HG03060 (cell line): ENCODE measurements around the gene CD59.
A peak's percentile ranks its signal among the peaks of the same experiment; 100 is the strongest.
"Not testable (repeated sequence)": the region's sequence is repeated elsewhere in the genome, so short reads cannot be mapped to it uniquely, and the experiment has no call there.

Experiments
- ATAC-seq: cut with Tn5 transposase; IDR thresholded peaks from one replicate; pipeline ENCODE4 v1.9.1; 2021; ENCODE audit warnings: low read depth, moderate number of reproducible peaks; ENCODE audit not compliant: unreplicated experiment

Gene CD59

DNA sequence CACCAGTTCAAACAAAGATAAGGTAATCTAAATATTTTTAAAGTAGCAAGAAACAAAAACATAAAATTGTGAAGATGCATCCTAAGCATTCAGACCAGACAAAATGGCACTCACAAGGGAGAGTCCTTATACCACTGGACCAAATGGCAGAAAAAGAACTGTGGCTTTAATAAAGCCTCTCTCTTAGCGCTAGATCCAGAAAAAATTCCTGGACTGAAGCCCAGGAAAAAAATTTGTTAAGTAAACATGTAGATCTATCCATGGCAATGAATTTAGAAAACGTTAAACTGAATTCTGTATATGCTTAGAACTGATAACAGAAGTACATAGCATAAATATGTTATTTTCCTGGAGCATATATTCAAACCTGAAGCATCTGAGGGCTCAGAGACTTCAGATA lies 11.8 kb upstream of the CD59 start:
- ATAC-seq = no peak

DNA sequence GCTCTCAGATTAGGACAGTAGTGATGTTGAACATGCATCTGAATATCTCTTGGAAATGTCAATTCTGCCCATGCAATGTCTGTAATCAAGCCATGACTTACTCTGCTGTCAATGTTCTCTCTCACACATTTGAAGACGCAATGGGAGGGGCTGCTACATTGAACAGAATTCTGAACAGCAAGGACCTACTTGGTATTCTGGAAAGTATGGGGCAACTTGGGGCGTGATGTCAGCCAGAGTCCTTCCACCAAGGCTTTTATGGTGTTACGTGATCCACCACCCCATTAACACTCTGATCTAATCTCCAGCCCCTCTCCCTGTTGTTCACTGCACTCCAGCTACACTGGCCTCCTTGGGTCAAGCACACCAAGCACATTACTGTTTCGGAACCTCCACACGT lies 7.1 kb upstream of the CD59 start:
- no peak for ATAC-seq

DNA sequence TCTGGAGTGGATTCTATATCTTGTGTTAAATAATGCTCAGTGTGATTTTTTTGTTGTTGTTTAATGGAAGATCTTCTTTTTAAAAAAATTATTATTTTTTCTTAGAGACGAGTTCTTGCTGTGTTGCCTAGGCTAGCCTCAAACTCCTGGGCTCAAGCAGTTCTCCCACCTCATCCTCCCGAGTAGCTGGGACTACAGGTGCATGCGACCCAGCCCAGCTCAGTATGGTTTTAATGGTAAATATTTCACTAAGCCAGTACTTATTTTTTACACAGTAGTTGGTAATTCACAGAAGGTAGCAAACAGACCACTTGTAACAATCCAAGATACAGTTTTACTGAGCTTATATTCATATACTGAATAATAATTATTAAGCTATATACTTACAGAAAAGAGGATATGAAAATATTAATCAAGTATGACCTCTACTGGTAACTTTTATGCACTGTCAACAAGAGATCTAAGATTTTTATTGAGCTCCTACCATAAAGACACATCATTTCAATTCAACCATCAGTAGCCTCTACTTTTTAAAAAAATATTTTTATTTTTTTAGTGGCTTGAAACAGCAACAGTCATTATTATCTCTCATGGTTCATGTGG lies 6.1 kb upstream of the CD59 start:
- no peak for ATAC-seq

- no peak for ATAC-seq
Observed at GRCh38 chr11:33741806-33742205, 5.6 kb upstream of the CD59 start.

DNA sequence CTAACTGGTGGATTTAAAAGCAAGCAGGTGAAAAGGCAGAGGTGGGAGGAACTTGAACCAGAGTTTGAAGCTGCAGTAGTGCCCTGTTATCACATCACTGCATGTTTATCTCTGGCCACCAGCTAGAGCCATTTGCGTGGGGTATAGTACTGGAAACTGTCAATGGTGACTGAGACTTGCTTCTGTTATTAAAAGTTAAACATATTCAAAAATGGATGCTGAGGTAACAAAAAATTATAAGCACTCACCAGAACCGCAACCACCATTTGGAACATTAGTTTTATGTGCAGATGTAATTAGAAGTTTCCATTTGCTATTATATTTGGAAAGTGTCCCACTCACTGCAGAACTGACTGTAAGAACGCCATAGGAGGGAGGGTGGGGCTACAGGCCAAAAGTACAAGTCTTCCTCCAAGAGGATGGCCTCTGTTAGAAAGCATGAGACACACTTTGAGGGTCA lies 1.2 kb upstream of the CD59 start:
- no peak for ATAC-seq

DNA sequence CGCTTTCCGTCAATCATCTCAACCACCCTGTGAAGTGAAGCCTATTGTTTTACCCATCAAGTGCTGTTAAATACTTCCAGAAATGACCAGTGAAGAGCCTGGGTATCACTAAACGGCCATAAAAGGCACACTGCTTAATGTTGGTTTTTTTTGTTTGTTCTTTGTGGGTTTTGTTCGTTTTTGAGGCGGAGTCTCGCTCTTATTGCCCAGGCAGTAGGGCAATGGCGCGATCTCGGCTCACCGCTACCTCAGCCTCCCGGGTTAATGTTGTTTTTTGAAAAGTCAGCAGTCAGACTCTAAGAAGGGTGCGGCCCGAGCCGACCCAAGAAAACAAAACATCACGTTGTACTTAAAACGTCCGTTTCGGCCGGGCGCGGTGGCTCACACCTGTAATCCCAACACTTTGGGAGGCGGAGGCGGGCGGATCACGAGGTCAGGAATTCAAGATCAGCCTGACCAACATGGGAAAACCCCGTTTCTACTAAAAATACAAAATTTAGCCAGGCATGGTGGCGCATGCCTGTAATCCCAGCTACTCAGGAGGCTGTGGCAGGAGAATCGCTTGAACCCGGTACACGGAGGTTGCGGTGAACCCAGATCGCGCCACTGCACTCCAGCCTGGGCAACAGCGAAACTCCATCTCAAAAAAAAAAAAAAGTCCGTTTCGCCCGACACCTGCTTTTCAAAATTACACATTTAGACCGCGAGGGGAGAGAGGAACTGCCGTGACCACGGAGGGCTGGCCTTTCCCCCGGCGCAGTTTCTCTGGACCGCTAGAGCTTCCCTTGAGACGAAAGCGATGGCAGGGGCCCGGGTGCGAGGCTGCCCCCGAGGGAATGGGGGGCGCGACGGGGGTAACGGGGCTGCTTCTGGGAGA lies 714 bp downstream of the CD59 start:
- ATAC-seq = no peak

DNA sequence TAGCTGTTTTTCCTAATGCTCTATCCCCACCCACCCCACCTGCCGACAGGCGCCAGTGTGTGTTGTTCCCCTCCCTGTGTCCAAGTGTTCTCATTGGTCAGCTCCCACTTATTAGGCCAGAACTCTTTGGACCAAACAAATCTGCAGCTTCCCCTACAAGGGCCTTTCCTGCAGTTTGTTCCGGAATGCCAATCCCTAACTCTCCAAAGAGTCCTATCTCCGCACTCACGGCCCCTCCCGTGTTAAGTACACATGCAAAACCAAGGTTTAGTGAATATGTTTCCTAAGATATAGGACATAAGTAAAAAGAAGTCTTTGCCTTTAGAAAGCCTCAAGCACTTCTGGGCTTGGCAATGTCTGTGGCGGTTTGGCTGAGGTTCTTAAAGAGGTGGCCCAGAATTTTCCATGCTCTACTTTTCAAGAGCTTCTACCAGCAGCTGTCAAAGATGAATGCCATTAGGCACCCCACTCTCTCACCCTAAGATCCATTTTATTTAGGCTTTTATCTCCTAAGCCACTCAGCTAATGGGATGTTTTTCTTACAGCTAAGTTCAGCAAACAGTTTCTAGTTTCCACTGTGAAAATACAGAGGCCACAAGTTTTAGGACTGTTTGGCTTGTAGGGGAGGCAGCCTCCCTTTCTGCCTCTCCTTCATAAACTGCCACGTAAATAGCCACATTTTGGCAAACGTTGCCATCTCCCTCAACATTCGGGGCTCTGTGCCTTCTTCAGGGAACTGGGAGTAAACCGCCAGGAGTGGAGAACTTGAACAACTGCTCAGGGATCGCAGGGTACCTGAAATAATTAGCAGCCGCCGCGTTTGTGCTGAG lies 1.6 kb downstream of the CD59 start:
- ATAC-seq = no peak

DNA sequence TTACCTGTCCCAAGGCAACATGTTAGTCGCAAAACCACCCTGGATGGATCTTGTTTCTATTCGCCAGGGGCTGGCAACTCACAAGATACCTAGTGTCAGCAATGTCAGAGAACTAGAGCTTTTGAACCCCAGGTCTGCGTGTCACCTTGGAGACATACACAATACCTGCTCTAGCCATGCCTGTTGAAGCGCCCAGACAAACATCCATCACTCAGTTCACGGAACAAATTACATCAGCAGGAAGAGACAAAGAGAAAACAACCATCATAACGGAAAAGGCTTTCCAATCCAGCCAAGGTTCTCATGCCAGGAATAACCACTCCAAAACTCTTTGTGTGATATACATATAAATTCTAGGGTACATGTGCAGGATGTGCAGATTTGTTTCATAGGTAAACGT lies 2.2 kb downstream of the CD59 start:
- ATAC-seq = no peak

GRCh38 chr11:33731723-33732531 lies 4.3 kb downstream of the CD59 start:
- no peak for ATAC-seq

GRCh38 chr11:33730716-33731115 lies 5.5 kb downstream of the CD59 start:
- no peak for ATAC-seq

DNA sequence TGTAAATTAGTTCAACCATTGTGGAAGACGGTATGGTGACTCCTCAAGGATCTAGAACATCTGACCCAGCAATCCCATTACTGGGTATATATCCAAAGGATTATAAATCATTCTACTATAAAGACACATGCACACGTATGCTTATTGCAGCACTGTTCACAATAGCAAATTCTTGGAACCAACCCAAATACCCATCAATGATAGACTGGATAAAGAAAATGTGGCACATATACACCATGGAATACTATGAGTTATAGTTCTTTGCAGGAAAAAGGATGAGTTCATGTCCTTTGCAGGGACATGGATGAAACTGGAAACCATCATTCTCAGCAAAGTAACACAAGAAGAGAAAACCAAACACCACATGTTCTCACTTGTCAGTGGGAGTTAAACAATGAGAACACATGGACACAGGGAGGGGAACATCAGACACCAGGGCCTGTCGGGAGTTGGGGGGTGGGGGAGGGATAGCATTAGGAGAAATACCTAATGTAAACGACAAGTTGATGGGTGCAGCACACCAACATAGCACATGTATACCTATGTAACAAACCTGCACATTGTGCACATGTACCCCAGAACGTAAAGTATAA lies 7.1 kb downstream of the CD59 start:
- ATAC-seq = not testable (repeated sequence)

GRCh38 chr11:33727539-33727938 lies 8.7 kb downstream of the CD59 start:
- not testable (repeated sequence) for ATAC-seq

DNA sequence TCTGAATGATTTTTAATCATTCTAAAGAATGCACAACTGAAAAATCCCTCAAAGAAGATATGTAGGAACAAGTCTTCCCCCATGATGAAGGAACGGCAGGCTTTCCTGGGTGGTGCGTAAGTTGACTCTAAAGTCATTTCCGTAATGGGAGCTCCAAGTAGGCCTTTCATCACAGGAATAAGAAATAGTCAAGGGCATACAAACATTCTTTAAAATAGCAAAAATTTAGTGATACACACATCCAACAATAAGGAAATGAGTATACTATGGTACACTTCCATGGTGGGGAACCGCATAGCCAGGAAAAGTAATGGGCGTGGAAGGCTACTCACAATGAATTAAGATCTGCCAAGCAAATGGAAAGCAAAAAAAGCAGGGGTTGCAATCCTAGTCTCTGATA lies 10.7 kb downstream of the CD59 start:
- no peak for ATAC-seq

- no peak for ATAC-seq
Observed at GRCh38 chr11:33724644-33725035, 11.6 kb downstream of the CD59 start.

DNA sequence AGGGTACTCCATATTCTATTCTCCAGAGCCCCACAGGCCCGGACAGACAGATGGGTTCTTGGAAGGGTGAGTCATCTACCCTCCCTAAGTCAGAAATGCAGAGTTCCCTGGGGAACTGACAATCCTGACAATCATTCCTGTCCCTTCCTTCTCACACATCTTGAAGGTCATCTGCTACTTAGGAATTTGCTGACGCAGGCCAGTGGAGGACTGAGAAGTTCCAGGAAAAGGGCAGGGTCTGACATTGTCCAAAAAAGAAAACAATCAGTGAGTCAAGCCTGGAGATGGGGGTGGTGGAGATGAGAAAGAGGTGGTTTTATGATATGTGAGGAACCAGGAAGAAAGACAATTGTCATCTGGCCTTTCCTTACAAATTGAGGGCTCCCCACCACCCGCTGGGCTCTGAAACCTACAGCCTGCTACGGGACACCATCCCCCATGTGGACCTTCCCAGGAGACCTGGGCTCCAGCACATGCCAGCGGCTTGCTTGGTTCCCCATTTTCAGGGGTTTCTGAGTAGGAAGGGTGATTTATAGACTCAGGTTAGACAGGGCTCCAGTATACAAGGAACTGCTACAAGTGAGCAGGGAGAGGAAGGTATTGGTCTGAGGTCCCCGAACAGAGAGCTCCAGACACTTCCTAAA lies 12.9 kb downstream of the CD59 start:
- no peak for ATAC-seq

GRCh38 chr11:33722590-33723234 lies 13.5 kb downstream of the CD59 start:
- ATAC-seq = peak; percentile 61

DNA sequence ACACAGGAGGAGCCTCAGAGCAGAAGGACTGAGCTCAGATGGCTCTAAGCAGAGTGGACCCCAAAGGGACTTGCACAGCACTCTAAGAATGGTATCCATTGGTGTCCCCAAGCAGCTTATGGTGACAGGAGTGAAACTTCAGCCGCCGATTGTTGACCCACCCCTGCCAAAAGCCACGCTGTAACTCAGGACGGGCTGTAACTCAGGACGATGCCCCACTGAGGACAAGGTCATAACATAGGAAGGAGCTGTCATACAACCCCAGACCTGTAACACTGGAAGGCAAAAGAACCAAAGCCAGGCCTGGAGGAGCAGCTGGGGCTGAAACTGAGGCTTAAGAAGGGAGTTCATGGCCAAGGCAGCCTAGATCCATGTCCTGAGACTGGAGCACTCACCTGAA lies 14.2 kb downstream of the CD59 start:
- no peak for ATAC-seq

GRCh38 chr11:33721426-33721825 lies 14.8 kb downstream of the CD59 start:
- ATAC-seq = no peak

GRCh38 chr11:33719587-33719986 lies 16.6 kb downstream of the CD59 start:
- ATAC-seq = no peak
